ENCODE measurements around the gene FAXDC2.

FAXDC2 gene

DNA sequence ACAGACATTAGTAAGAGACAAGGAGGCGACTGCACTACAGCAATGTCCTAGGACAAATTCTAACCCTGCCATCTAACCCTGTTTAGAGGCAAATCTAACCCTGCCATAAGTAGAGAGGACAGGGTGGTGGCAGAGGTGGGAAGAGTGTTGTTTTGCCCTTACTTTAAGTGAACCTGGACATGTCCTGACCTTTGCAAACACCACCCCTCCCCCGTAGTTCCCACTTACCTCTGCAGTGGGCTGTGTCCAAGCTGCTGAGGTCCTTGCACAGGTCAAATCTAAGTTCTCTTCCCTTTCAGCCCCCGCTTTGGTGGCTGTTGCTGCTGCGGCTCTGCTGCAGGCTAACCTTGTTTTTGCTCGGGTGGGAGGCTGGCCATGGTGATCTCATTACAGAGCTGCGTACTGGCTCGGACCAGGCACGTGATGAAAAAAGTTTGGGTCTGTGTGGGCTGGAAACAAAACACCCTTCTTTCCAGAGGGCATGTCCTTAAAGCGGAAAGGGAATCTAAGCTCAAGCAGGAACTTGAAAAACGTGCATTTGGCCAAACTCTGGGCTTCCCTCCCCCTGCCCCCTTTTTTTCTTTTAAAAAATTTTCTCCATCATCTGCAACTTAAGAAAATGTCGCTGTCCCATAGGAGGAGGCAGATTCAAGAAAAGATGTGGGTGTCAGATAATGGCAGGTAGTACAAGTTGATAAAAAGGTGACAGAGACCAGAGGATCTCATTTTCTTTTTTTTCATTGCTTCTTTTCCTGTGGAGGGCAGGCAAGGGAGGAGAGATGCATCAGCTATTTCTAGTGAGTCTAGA, at the start of gene FAXDC2:
TSS of gene FAXDC2 (minus strand) at position 349 of the 808 bp plus-strand sequence. CDS start 12,425 bp downstream, outside the sequence.
- DNase-seq: peak; percentile 76

GRCh38 chr5:154900066-154900465, 49.7 kb upstream of the FAXDC2 start:
- DNase-seq: no peak

- DNase-seq: peak; percentile 7
These were observed 48.9 kb upstream of the FAXDC2 start for GRCh38 chr5:154899151-154899816.

DNA sequence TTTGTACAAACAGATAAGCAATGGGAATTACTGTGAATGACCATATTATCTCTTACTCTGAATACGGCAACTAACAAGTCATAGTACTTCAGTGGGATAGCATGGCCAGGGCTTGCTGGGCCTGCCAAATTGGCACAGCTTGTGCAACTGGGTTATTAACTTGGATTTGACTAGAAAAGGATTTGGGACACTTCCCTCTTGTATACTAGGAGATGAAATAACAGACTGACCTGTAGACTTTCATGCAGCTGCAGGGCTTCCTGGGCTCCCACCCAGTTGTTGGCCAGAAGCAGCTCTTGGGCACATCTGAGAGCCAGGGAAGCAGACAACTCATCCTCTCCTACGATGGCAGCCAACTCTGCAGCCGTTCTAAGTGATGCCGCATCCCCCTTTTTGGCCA, 47.8 kb upstream of the FAXDC2 start:
- no peak for DNase-seq

DNA sequence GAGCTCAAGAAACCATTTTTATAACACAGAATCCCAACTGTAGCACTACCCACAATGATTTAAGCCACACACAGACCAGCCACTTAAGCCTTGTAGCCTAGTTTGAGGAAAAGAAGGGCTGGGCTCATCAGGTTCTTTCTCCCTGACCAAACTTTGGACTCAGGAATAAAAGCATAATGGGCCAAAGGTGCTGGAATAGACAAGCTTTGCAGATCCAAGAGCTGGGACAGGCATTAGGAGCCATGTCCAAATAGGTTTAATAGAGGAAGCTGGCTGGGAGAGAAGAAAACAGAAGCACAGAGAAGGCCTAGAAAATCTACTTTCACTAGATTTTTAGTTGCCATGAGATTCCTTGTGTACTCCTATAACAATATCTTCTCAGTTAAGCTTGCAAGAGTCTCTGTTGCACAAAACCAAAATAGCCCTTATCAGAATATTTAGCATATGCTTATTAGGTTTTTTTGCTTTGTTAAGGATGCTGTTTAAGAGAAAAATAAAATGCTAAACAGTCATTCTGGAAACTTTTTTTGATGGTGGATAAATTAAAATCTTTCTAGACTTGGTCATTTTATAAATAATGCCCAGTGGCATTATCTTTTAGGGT, 46.3 kb upstream of the FAXDC2 start:
- DNase-seq: no peak

DNA sequence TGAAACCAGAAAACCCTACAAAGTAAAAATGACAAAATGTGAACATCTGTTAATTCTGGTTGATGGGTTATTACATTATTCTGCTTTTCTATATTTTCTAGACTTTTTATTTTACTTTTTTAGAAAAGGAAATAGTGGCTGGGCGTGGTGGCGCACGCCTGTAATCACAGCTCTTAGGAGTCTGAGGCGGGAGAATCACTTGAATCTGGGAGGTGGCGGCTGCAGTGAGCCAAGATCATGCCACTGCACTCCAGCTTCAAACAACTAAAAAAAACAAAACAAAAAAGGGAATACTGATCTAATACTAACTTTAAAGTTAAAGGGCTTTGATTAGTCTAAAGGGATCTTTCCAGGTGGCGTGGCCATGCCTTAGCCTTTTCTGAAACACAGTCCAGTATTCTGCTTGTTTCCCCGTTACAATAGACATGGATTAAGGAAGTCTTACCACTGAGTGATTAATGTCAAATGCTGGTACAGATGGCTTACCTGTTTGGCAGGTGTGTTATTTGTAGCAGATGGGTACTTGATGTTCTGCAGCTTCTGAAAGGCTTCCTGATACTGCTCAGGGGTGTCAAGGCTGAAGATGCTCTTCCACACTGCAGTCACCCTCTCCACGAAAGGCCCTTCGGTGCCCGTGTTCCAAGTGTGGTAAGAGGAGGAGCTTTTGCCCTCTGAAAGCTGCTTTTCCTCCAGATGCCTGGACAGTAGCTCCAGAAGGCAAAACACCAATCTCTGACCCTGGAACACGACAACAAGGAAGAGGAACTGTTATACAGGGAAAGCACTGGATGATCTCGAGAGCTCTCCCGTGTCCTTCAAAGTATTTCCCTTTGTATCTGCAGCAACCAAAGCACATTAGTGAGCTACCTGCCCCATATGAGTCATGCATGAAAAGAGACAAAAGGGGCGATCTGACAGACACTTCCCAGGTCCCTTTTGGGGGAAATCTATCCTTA, 45.5 kb upstream of the FAXDC2 start:
- no peak for DNase-seq

- no peak for DNase-seq
These were observed 43.0 kb upstream of the FAXDC2 start for GRCh38 chr5:154893381-154893780.

DNA sequence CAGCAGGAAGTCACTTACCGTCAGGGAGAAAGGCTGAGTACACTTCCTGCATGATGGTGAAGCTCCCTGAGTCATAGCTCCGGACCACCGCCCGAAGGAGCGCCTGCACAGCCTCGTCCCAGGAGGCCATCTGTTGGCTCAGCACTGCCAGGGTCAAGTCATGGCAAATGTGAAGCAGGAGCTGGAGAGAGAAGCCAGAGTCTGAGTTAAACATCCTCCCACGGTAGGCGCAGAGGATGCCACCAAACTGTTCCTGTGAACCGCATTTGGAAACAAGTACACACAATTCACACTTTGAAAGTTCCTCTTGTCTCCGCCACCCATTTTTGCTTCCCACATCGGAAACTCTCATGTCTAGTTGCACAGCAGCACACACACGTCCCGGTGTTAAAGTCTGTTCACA, 42.0 kb upstream of the FAXDC2 start:
- DNase-seq: no peak

DNA sequence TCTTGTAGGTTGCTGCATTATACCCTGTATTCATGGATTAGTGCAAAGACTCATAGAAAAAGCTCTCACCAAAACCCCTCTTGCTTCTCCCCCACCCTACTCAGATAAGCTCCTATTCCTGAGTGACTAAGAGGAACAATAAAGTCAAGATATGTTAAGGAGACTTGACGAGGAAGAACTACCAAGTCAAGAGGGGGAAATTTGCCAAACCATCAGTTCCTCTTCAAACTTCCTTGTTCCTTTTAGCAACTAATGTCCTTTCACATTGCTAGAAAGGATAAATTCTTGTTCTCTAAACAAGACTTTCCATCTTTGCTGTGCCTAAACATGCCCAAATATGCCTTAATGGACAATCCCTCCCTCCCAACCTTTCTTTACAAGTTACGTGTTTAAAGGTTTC, 35.0 kb upstream of the FAXDC2 start:
- no peak for DNase-seq

- DNase-seq: no peak
These were observed 34.0 kb upstream of the FAXDC2 start for GRCh38 chr5:154884424-154884823.

- no peak for DNase-seq
These were observed 31.6 kb upstream of the FAXDC2 start for GRCh38 chr5:154881986-154882385.

GRCh38 chr5:154878642-154879335, 28.4 kb upstream of the FAXDC2 start:
- DNase-seq: no peak

DNA sequence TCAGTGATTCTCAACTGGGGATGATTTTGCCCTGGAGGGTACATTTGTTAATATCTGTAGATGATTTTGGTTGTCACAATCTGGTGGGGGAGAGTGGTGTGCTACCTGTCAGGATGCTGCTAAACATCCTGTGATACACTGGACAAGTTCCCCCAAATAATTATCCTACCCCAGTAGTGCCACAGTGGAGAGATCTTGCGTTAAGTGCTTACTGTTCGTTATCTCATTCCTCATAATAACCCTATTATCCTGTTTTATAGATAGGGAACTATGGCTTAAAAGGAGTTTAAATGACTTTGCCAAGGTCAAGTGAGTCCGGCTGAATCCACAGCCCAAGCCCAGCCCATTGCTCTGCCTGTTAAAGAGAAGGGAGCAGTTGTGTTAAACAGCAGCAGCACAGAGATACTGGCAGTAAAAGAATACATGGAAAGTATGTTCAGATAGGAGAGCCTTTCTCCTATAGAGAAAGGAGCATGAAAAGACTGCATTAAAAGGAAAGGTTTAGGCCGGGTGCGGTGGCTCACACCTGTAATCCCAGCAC, 23.5 kb upstream of the FAXDC2 start:
- no peak for DNase-seq

- DNase-seq: no peak
These were observed 21.3 kb upstream of the FAXDC2 start for GRCh38 chr5:154871734-154872133.

GRCh38 chr5:154868702-154869101, 18.3 kb upstream of the FAXDC2 start:
- no peak for DNase-seq

GRCh38 chr5:154866841-154867240, 16.4 kb upstream of the FAXDC2 start:
- DNase-seq: no peak

DNA sequence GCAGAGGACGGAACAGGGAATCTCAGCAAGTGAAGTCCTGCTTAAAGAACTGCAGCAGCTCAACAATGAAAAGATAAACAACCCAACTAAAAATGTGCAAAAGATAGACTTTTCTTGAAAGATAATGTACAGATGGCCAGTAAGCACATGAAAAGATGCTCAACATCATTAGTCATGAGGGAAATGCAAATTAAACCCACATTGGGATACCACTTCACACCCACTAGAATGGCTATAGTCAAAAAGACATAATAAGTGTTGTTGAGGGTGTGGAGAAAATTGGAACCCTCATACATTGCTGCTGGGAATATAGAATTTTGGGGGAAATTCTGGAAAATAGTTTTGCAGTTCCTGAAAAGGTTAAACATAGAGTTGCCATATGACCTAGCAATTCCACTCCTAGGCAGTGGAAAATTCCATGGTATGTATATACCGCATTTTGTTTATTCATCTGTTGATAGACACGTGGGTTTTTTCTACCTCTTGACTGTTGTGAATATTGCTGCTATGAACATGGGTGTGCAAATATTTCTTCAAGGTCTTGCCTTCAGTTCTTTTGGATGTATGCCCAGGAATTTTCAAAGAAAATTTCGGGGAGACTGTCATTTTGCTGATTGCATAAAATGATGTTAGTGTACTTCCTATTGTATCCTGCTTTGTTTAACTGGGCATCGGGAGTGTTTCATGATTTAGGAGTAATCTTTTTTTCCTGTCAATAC, 15.2 kb upstream of the FAXDC2 start:
- DNase-seq: peak; percentile 17

DNA sequence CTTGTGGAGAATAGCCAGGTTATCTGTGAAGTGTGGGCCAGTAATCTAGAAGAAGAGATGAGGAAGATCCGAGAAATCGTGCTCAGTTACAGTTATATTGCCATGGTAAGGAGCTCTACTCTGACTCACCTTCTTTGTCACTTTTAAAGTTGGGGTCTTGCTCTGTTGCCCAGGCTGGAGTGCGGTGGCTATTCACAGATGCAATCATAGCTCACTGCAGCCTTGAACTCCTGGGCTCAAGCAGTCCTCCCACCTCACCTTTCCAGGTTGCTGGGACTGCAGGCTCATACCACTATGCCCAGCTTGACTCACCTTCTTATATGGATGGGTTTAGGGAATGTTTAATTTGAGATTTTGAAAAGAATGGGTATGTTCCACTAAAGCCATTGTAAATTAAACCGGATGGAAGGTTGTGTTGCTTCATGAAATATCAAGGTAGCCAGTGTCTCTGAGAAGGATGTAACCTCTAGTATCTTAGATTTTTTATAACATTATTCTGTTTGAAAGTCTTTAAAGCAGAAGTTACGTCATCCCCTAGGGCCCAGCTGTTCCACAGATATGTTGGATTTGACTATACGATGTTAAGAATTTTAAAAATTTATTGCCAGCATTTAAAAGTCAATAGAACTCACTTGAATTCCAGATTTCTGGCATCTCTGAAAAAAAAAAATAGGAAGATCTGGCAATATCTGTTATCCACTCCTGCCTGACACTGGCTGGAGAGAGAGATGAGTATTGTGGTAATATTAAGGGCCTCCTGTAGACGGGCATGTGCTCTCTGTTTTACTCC, 13.1 kb upstream of the FAXDC2 start:
- no peak for DNase-seq

DNA sequence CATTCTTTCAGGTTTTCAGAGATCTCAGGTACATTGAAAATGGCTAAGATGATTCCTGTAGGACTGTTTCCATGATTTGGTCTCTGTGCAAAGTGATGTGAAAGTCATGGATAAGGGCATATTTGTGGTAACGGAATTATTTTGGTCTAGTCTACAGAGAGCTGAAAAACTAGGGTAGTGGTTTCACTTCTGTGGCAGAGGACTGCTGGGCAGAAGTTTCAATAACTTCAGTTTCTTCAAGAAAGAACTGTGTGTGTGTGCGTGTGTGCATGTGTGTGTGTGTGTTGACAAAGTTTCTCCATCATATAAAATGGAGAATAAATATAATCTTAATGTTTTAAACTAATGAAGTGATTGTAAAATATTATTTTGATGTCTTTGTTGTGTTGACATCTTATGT, 12.4 kb upstream of the FAXDC2 start:
- DNase-seq: no peak

DNA sequence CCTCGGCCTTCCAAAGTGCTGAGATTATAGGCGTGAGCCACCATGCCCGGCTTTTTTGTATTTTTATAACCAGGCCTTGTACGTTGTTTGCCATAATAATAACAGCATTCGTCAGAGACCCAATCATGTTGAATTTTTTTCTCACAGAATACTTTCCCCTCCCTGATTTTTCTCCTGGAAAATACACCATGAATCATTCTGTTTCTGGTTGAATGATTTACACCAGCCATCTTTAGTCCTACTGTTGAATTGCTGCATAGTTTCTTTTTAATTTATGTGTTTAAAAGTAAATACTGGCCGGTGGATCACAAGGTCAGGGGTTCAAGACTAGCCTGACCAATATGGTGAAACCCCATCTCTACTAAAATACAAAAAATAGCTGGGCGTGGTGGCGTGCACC, 11.5 kb upstream of the FAXDC2 start:
- DNase-seq: no peak

Measured in fibroblast of skin of right quadriceps (primary cell).